GM19023 (cell line): ENCODE results near the gene VDR.

Source experiments
- ATAC-seq: cut with Tn5 transposase; IDR thresholded peaks from one replicate; pipeline ENCODE4 v1.9.1; 2021; ENCODE audit warnings: mild to moderate bottlenecking, moderate library complexity; ENCODE audit not compliant: unreplicated experiment

VDR gene

GRCh38 chr12:47894652-47895051, 10.1 kb downstream of the VDR start:
- ATAC-seq = no peak

DNA sequence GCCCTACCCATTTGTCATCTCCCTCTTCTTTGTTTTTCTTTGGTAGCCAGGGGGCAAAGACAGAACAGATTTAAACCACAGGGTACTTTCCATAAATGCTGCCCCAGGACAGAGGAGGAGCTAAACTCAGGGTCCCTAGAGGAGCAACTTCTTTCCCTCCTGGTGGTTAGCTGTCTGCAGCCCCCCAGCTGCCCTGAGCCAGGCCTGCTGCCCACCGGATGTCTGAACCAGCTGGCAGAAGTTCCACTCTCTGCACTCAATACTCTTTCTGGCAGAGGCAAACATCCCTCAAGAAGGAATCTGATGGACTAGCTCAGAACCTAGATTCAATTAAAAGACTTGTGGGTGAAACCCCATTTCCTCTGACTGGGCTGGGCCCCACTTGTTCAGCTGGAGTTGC, 10.7 kb downstream of the VDR start:
- ATAC-seq = no peak

- ATAC-seq = no peak
Measured at GRCh38 chr12:47892819-47893218, 12.0 kb downstream of the VDR start.

DNA sequence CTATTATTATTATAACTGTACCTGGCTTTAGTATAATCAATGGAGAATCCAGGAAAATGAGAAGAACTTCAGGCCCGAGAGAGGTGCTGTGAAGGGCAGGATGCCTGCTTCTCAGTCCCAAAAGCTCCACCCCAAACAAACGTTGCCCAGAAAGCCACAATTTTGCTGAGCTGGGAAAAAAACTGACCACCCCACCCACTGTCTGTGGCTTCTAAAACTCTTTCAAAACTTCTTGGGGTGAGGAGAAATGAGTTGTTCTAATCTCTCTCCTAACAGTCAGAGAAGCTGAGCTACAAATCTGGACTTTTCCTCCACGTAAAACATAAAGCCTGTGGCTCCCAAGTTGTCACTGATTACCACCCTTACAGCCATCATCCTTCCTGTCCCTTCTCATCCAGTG, 13.4 kb downstream of the VDR start:
- no peak for ATAC-seq

DNA sequence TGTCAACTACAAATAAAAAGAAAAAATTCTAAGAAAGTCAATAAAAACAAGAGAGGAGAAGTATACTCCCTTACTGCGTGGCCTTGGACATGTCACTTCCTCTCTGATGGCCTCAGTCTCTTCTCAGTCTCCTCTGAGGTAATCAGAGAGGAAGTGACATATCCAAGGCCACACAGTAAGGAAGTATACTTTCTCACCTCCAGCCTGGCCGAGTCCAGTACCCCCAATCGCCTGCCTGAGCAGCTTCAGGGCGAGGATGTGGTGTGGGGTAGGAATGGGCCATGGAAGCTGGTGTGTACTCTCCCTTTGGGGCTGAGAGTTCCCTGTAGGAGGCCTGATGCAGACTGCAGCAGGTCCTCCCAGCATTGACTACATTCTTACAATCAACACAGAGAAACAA, 15.8 kb downstream of the VDR start:
- no peak for ATAC-seq

- ATAC-seq = no peak
Measured at GRCh38 chr12:47888153-47888819, 16.5 kb downstream of the VDR start.

- no peak for ATAC-seq
Measured at GRCh38 chr12:47887529-47887928, 17.3 kb downstream of the VDR start.

- ATAC-seq = no peak
Measured at GRCh38 chr12:47886510-47887240, 18.1 kb downstream of the VDR start.

DNA sequence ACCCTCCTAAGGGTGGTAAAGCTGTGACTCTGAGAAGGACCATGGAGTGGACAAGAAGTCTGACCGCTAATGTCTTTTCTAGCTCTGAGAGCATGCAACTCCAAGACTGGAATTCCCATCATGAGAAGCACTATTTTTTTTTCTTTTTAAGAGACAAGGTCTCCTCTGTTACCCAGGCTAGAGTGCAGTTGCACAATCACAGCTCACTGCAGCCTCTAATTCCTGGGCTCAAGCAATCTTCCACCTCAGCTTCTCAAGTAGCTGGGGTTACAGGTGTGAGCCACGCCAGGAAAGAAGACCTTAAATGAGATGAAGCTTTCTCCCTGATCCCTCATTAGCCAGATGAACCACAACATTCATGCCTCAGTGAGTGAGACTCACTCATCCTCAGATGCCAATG, 19.2 kb downstream of the VDR start:
- no peak for ATAC-seq

GRCh38 chr12:47885012-47885501, 19.7 kb downstream of the VDR start:
- ATAC-seq = peak; percentile 58

- no peak for ATAC-seq
Measured at GRCh38 chr12:47884501-47884900, 20.3 kb downstream of the VDR start.

GRCh38 chr12:47883663-47884195, 21.1 kb downstream of the VDR start:
- no peak for ATAC-seq

DNA sequence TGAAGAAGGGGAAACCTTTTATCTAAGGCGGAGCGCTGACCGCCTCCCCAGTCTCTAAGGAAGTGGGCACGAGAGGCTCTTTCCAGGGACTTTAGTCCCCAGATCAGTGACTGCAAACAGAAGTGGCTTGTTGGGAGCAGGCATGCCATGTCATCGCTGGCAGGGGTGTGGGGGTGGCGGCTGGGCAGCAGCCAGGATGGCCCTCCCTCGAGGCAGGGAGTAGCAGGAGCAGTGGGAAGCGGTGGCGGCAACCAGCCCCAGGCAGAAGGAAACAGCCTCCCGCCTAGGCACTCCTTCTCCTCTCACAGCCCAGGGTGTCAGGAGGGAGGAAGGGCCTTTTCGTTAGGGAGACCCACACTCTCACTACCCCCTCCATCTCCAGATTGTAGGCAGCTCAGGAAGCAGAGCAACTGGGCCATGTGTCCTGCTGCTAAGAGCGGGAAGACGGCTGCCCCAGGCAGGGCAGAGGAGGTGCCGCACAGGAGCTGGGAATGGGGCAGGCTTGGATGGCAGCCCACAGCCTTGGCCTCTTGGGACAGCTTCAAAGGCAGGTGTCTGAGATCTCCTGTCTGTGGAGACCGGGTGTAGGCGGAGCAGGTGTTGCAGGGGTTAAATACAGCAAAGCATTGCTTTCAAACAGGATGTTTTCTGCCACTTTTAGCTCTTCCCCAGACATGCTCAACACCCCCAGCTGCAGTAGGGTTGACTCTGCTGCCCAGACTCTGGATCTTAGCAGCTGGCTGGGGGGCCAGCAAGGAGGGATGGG, 21.8 kb downstream of the VDR start:
- ATAC-seq = peak; percentile 75

DNA sequence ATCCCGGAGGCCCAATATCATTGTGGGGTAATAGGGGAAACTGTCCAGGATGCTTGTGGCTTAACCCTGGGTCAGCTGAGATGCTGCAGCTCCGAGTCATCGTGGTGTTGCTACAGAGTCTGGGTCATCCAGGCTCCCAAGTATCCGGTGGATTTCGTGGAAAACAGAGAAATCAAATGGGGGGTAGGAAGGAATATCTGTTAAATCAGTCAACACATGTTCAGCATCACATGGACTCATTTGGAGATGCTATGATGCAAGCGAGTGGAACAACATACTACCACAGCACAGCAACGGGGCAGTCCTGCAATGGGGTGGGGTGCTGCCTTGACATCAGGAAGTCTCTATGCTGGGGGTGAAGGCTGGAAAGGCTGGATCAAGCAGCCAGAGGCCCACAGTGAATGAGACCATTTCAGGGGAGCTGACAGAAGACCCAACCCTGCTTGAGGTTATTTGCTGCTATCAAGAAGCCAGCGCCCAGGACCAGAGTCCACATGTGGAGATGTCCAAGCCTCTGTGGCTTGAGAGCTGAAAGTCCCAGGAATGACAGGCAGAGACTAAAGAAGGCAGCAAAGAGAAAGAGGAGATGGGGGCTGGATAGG, 22.9 kb downstream of the VDR start:
- no peak for ATAC-seq

DNA sequence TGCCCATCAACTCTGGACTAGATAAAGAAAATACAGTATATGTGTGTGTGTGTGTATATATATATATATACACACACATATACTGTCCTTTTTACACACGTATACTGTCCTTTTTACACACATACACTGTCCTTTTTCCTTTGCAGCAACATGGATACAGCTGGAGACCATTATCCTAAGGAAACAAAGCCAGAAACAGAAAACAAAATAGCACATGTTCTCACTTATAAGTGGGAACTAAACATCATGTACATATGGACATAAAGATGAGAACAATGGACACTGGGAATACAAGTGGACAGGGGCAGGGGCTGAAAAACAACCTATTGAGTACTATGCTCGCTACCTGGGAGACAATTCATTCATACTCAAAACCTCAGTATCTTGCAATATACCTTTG, 23.7 kb downstream of the VDR start:
- ATAC-seq = no peak

GRCh38 chr12:47878918-47879481, 25.8 kb downstream of the VDR start:
- no peak for ATAC-seq

- ATAC-seq = no peak
Measured at GRCh38 chr12:47878293-47878917, 26.4 kb downstream of the VDR start.

- ATAC-seq = no peak
Measured at GRCh38 chr12:47877081-47877480, 27.7 kb downstream of the VDR start.

DNA sequence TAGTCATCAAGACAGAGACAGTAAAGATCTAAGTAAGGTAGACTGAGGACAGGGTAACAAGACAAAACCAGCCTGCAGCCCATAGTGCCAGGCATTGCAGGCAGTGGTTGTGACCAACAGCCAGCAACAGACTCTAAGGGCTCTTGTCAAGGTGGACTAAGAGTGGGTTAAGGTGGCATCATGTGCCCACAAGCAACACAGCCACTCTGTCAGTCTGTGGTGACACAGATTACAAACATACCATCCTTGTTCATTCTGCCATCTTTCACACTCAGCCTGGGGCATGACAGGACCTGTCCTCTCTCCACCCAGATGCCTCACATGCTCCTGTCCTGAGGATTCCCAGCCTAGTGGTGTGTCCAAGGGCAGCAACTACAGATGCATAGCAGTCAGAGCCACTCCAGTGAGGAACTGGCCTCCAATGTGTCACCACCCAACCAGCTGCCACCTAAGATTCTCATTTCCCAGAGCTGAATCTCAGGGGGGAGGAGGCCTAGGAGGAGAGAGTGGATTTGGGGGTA, 28.3 kb downstream of the VDR start:
- no peak for ATAC-seq
